Coronary artery (tissue), 2 donors: ENCODE data around the gene PRDM15.

Experiments used
- DNase-seq: peaks from one replicate; pipeline ENCODE4 v3.0.0-alpha.2; 2017; ENCODE audit warnings: low spot score
- H3K27ac ChIP-seq, 2 donors: fragments of 200-600 bp; sonication (generic); one replicate each; pipeline ENCODE4 v1.5.1; 2016 to 2019
- H3K4me3 ChIP-seq: fragments of 200-600 bp; sonication (generic); 2 replicates; pipeline ENCODE4 v1.5.1; 2016; ENCODE audit warnings: mild to moderate bottlenecking, moderate library complexity
- TF ChIP-seq, protein P1 (sequence below): fragments of 200-600 bp; sonication (generic); IDR thresholded peaks from one replicate; pipeline ENCODE4 v1.5.1; 2019; ENCODE audit warnings: antibody characterized with exemption

The PRDM15 gene

DNA sequence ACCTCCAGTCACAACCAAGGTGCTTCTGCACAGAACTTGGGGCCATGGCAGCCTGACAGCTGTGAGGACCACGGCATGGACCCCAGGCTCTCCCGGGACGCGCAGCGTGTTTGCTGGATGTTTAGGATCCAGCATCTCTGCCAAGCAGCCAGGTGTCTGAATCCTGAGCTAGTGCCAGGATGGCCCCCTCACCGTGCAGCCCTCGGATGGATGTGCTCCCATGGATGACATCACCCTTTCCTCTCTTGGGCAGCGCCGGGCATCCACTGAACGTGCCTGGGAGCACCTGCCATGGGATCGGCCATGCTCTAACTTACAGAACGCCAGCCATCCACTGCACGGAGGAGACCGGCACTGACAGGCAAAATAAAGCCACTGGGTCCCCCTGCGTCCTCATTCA, 53.9 kb downstream of the PRDM15 start:
- TF ChIP-seq, protein P1, sequence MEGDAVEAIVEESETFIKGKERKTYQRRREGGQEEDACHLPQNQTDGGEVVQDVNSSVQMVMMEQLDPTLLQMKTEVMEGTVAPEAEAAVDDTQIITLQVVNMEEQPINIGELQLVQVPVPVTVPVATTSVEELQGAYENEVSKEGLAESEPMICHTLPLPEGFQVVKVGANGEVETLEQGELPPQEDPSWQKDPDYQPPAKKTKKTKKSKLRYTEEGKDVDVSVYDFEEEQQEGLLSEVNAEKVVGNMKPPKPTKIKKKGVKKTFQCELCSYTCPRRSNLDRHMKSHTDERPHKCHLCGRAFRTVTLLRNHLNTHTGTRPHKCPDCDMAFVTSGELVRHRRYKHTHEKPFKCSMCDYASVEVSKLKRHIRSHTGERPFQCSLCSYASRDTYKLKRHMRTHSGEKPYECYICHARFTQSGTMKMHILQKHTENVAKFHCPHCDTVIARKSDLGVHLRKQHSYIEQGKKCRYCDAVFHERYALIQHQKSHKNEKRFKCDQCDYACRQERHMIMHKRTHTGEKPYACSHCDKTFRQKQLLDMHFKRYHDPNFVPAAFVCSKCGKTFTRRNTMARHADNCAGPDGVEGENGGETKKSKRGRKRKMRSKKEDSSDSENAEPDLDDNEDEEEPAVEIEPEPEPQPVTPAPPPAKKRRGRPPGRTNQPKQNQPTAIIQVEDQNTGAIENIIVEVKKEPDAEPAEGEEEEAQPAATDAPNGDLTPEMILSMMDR = no peak
- DNase-seq = no peak

DNA sequence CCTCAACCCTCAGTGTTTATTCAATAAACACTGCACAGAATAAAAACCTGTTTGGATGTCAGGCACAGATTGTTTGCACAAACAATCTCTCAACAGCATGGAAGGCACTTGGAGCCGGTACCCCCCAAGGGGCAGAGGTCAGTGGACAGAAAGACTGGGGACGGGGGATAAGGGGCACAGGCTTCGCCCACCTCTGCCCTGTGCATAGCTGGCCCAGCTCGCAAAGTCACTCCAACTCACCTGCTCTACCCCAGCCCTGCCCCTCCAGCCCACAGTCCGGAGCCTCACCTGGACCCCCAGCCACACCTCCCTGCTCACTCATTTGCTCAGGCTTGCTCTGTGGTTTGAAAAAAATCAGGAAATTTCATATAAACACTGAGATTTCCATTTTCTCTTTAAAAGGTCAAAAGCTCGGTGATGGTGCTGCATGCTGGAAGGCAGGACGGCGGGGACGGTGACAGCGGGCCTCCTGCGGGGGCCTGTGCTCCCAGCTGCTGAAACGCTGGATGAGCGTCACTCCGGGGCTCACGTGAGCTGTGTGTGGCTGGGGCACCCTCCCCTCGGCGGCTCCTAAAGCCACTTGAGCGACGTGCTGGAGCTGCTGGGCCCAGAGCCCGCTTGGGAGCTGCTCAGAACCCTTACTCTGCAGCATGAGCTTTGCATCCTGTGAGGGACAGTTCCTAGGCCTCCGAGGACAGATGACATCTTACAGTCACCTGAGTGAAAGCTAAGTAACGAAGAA, 54.5 kb downstream of the PRDM15 start:
- H3K4me3 ChIP-seq = no peak overlapping the region
- TF ChIP-seq, protein P1 = no peak
- no peak overlapping the region for H3K27ac ChIP-seq
- DNase-seq = no peak

More for the DNA sequence above, 53.9 kb downstream of the PRDM15 start:
- H3K27ac ChIP-seq = no peak overlapping the region
- no peak overlapping the region for H3K4me3 ChIP-seq

DNA sequence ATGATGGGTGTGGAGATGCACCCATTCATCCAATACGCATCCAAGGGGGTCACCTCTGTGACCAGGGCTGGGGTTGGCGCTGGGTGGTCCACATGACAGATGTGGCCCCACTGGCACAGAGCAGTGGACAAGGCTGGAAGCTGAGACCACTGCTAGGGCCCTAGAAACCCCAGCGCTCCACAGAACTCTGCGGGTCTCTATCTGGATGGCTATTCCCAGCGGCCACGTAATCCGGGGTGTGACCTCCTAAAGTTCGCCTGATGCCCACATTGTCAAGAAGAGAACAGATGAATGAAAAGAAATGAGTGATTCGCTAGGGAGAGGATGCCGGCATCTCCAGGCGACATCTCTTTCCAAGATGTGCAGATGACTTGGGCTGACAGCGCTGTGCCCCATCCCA, 55.2 kb downstream of the PRDM15 start:
- Histone ChIP-seq H3K4me3 (no peak overlapping the region), H3K27ac (no peak overlapping the region)
- no peak for DNase-seq
- TF ChIP-seq, protein P1 = no peak

DNA sequence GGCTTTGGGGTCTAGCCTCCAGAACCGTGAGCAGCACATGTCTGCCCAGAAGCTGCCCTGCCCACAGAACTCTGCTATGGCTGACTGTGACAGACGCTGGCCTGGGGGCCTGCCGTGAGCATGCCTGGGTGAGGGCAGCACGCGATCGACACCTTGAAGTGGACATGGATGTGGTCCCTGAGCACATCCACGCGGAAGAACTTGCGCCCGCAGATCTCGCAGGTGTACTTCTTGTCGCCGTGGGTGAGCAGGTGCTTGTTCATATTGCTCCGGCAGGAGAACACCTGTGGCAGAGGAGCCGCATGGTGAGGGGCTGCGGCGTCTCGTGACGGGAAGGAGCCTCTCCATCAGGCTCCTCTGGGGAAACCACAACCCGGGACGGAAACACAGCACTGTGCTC, 56.0 kb downstream of the PRDM15 start:
- DNase-seq = no peak

DNA sequence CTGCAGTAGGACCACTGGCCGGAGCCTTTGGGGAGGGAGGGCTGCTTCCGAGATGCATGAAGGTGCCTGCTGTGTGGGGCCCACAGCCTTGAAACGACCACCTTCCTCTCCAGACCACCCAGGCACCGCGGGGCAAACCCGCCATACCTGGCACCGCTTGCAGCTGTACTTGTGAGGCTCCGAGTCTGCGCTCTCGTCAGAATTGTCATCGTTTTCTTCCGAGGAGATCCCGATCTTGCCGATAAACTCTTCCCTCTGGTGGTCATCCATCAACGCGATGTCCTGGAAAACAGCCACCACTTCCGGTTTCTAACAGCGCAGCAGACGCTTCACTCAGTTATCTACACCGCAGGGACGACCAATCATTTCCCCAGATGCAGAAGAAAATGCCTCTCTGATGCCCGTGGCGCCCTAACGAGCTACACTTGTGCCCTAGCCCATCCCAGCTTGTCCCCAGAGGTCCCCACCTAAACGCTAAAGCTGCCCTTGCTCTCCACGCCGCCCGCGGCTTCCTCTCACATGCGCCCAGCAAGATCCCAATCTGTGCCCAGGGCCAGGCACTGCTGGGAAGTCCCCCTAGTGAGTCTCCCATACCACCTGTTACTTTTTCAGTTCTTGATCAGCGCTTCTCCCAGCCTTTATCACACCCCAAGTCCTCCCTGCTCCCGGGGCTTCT, 57.2 kb downstream of the PRDM15 start:
- TF ChIP-seq, protein P1 = no peak
- Histone ChIP-seq H3K4me3 (no peak overlapping the region), H3K27ac (no peak overlapping the region)
- no peak for DNase-seq

More for the DNA sequence above, 56.0 kb downstream of the PRDM15 start:
- TF ChIP-seq, protein P1 = no peak
- Histone ChIP-seq H3K27ac (no peak overlapping the region), H3K4me3 (no peak overlapping the region)

DNA sequence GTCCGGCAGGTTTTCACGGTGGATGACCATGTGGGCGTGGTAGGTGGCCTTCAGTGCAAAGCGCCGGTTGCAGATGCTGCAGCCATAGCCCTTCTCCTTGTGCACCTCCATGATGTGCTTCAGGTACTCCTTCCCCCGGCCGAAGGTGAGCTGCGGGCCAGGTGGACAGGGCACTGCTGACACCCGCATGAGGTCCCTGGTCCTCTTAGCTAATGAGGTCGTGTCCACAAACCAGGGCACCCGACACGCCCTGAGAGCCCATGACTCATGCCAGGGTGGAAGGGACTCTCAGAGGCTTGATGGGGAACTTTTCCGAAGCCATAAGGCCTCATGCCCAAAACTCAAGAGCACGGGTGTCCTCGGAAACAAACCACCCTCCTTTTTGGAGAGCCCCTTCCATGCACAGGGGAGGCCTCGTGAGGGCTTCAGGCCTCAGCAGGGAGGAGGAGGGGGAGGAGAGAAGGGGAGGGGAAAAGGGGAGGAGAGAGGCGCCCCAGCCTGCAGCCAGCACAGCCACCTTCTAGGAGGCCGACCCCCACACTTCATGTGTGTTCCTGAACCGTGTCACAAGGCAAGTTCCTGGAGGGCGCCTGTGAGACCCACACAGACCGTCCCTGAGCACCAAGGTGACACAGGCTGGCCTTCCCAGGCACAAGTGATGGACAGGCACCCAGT, 57.9 kb downstream of the PRDM15 start:
- Histone ChIP-seq H3K27ac (no peak overlapping the region), H3K4me3 (no peak overlapping the region)
- DNase-seq = no peak
- TF ChIP-seq, protein P1 = no peak
